ENCODE results near the gene SLIT3. TPM values are rescaled to one million over a fixed set of nuclear protein-coding genes. Genes with fewer than 3 reads are reported as not detected.

SLIT3 gene
- total RNA-seq, 1 donor from 2014 or later, result 3.2 TPM

GRCh38 chr5:168898247-168898911, 402.6 kb downstream of the SLIT3 start:
- H3K27me3 Mint-ChIP-seq (ENCODE audit: unreplicated experiment), result no peaks in the 10 kb centered on the region
- DNase-seq (ENCODE audit: low spot score), result no peak
- no peak overlapping the region for H3K4me3 Mint-ChIP-seq (ENCODE audit: unreplicated experiment)
- H3K4me1 Mint-ChIP-seq (ENCODE audit: unreplicated experiment), result peaks cover 7% of the 10 kb centered on the region
- H3K36me3 Mint-ChIP-seq (ENCODE audit: low read depth, unreplicated experiment), result no peaks in the 10 kb centered on the region
- no peaks in the 10 kb centered on the region for H3K9me3 Mint-ChIP-seq (ENCODE audit: unreplicated experiment)
- H3K27ac Mint-ChIP-seq (ENCODE audit: unreplicated experiment), result no peak overlapping the region
- TF ChIP-seq, protein P1, sequence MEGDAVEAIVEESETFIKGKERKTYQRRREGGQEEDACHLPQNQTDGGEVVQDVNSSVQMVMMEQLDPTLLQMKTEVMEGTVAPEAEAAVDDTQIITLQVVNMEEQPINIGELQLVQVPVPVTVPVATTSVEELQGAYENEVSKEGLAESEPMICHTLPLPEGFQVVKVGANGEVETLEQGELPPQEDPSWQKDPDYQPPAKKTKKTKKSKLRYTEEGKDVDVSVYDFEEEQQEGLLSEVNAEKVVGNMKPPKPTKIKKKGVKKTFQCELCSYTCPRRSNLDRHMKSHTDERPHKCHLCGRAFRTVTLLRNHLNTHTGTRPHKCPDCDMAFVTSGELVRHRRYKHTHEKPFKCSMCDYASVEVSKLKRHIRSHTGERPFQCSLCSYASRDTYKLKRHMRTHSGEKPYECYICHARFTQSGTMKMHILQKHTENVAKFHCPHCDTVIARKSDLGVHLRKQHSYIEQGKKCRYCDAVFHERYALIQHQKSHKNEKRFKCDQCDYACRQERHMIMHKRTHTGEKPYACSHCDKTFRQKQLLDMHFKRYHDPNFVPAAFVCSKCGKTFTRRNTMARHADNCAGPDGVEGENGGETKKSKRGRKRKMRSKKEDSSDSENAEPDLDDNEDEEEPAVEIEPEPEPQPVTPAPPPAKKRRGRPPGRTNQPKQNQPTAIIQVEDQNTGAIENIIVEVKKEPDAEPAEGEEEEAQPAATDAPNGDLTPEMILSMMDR (IDR thresholded peaks at IDR 0.05; ENCODE audit: unreplicated experiment), result no peak

DNA sequence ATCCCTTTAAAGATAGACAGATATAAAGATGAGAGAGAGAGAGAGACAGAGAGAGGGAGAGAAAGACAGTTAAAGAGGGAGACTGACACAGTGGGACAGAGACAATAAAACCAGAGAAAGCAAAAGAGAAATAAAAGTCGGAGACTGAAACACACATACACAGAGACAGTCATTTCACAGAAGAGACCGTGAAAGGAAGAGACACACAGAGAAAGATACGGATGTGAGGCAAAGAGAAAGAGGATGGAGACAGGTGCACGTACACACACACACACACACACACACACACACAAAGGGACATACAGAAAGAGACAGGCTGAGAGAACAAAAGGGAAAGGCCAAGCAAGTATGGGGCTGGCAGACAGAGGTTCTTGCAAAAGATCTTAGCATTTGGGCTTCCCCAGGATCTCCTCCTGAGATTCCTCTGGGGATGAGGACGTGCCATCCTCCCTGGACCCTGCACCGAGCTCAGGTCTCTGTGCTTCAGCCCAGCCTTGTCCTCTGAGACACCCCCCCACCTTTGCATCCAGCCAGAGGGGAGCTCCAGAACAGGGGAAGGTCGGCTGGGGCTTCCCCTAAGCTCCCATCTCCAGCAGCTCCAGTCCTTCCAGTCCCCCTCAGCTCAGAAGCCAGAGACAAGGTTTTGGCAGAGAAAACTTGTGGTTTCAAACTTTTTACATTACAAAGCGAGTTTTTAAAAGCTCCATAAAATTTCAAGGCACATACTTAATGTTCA, 403.4 kb downstream of the SLIT3 start:
- Mint-ChIP-seq H3K4me1 (ENCODE audit: unreplicated experiment) (peaks cover 4% of the 10 kb centered on the region), H3K9me3 (ENCODE audit: unreplicated experiment) (no peaks in the 10 kb centered on the region), H3K27me3 (ENCODE audit: unreplicated experiment) (no peaks in the 10 kb centered on the region), H3K36me3 (ENCODE audit: low read depth, unreplicated experiment) (no peaks in the 10 kb centered on the region), H3K4me3 (ENCODE audit: unreplicated experiment) (no peak overlapping the region), H3K27ac (ENCODE audit: unreplicated experiment) (no peak overlapping the region)
- DNase-seq (ENCODE audit: low spot score), result no peak
- TF ChIP-seq, protein P1 (IDR thresholded peaks at IDR 0.05; ENCODE audit: unreplicated experiment), result no peak

DNA sequence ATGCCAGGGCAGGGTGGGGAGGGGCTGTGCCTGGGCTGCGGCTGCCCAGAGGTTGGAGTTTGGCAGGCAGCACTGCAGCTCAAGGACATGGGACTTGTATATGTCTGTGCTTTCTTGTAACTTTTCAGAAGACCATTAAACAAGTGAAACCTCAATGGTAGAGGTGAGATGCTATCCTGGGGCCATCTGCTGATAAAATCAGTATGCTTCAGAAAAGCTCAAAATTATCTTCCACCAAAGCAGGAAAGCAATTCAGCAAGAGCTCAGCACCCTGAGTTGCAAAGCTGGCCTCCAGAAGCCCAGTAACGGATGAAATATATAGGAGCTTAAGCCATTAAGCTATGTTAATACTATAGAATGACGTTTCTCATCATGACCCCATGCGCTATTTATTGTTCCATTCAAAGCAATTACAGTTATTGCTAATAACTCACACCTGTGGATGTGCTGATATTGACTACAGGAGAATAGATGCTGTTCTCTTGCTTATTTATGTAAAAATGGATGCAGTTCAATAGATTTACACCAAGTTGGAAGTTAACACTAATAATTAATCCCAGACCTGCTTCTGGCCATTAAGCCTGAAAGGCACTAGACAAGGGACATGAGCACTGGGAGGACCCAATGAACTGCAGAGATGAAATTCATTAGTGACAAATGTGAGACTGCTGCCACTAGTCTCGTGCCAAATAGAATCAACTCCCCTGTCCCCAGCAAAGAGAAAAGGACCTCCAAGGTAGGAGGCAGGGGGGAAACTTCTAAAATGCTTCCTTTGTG, 405.5 kb downstream of the SLIT3 start:
- TF ChIP-seq, protein P1 (IDR thresholded peaks at IDR 0.05; ENCODE audit: unreplicated experiment), result no peak
- Mint-ChIP-seq H3K36me3 (ENCODE audit: low read depth, unreplicated experiment) (no peaks in the 10 kb centered on the region), H3K9me3 (ENCODE audit: unreplicated experiment) (no peaks in the 10 kb centered on the region), H3K27ac (ENCODE audit: unreplicated experiment) (no peak overlapping the region), H3K27me3 (ENCODE audit: unreplicated experiment) (no peaks in the 10 kb centered on the region), H3K4me1 (ENCODE audit: unreplicated experiment) (peaks cover 3% of the 10 kb centered on the region), H3K4me3 (ENCODE audit: unreplicated experiment) (no peak overlapping the region)
- DNase-seq (ENCODE audit: low spot score), result no peak

GRCh38 chr5:168893283-168893682, 407.7 kb downstream of the SLIT3 start:
- Mint-ChIP-seq H3K9me3 (ENCODE audit: unreplicated experiment) (no peaks in the 10 kb centered on the region), H3K27me3 (ENCODE audit: unreplicated experiment) (no peaks in the 10 kb centered on the region), H3K4me1 (ENCODE audit: unreplicated experiment) (no peaks in the 10 kb centered on the region), H3K27ac (ENCODE audit: unreplicated experiment) (no peak overlapping the region), H3K36me3 (ENCODE audit: low read depth, unreplicated experiment) (no peaks in the 10 kb centered on the region), H3K4me3 (ENCODE audit: unreplicated experiment) (no peak overlapping the region)
- DNase-seq (ENCODE audit: low spot score), result no peak
- TF ChIP-seq, protein P1 (IDR thresholded peaks at IDR 0.05; ENCODE audit: unreplicated experiment), result no peak
